ENCODE results near the gene TNRC18.

Gene TNRC18

DNA sequence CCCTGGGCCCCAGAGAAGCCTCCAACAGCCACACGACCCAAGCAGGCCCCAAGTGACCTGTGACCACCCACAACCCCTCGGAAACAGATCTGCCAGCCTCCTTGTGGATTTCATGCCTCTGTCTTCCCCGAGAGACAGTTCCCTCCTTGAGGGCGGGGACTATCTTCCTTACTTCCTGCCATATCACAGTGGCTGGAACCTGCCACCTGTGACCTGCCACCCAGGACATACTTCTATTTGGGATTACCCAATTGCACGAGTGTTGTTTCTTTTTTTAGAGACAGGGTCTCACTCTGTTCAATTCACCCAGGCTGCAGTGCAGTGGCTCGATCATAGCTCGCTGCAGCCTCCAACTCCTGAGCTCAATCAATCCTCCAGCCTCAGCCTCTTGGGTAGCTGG, 25.9 kb downstream of the TNRC18 start:
- Histone ChIP-seq H3K9ac (ENCODE audit: low read length in 2 of 2) (peak overlapping the region in 1 of 2 donors; percentile 36), H3K27me3 (ENCODE audit: control insufficient read depth in 1 of 2, insufficient read depth in 2 of 2, low read length in 2 of 2) (no peaks in the 10 kb centered on the region), H3K27ac (ENCODE audit: low read length) (peak overlapping the region; percentile 62), H3K4me1 (ENCODE audit: control insufficient read depth, insufficient read depth, low read length) (peaks cover 33% of the 10 kb centered on the region), H3K36me3 (ENCODE audit: control insufficient read depth in 2 of 2, insufficient read depth in 2 of 2, low read length in 2 of 2) (peaks cover 15 to 16% of the 10 kb centered on the region in 2 donors), H3K4me3 (ENCODE audit: low read length in 2 of 2) (peak overlapping the region in 1 of 2 donors; percentile 61), H3K9me3 (ENCODE audit: control insufficient read depth in 2 of 2, low read length in 2 of 2) (no peaks in the 10 kb centered on the region)

DNA sequence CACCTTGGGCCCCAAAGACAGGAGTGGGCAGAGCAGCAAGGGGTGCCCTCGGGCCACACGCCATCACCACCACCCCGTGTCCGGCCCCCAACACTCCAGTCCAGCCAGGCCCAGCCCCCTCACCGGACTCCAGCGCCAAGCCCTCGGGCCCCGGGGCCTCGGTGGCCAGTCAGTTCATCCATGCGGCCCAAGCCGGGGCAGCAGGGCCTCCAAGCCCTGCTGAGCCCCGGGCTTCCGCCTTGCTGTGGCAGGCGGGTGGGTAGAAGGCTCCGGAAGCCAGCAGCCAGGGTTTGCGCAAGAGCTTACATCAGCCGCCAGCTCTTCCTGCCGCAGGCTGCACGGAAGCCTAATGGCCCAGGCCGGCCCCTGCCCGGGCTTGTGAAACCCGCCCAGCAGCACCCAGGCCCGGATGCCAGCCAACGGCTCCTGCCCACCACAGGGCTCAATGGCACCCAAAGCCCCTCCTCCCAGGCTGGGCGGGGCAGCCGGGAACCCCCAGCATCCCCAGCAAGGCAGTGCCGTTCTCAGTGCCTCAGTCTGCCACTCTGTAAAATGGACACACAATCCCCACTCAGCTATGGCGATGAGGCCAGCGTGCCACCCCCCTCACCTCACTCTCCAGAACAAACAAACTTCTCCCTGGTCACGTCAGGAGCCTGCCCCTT, 26.5 kb downstream of the TNRC18 start:
- Histone ChIP-seq H3K27me3 (ENCODE audit: control insufficient read depth in 1 of 2, insufficient read depth in 2 of 2, low read length in 2 of 2) (no peaks in the 10 kb centered on the region), H3K36me3 (ENCODE audit: control insufficient read depth in 2 of 2, insufficient read depth in 2 of 2, low read length in 2 of 2) (peaks cover 15 to 19% of the 10 kb centered on the region in 2 donors), H3K27ac (ENCODE audit: low read length) (peak overlapping the region; percentile 62), H3K9ac (ENCODE audit: low read length in 2 of 2) (peak overlapping the region in 1 of 2 donors; percentile 62), H3K9me3 (ENCODE audit: control insufficient read depth in 2 of 2, low read length in 2 of 2) (no peaks in the 10 kb centered on the region), H3K4me1 (ENCODE audit: control insufficient read depth, insufficient read depth, low read length) (peaks cover 33% of the 10 kb centered on the region), H3K4me3 (ENCODE audit: low read length in 2 of 2) (peak overlapping the region; percentile 25 to 61)

DNA sequence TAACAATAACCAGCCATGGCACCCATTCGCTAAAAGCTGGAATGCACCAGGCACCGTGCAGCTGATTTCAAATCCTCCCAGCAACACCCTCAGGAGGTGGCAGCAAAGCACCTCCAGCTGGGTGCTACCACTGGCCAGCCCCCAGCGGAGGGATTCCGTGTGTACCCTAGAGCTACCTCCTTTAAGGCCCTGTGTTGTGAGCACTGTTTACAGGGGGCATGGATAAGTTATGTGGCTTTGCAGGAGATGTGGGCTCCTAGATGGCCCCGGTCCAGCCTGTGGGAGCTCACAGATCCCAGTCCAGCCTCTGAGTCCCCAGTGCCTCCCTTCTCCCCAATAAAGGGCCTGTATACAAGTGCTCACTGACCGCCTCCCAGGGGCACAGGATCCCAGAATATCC, 27.1 kb downstream of the TNRC18 start:
- Histone ChIP-seq H3K9ac (ENCODE audit: low read length in 2 of 2) (peak overlapping the region in 1 of 2 donors; percentile 62), H3K9me3 (ENCODE audit: control insufficient read depth in 2 of 2, low read length in 2 of 2) (no peaks in the 10 kb centered on the region), H3K4me1 (ENCODE audit: control insufficient read depth, insufficient read depth, low read length) (peaks cover 33% of the 10 kb centered on the region), H3K36me3 (ENCODE audit: control insufficient read depth in 2 of 2, insufficient read depth in 2 of 2, low read length in 2 of 2) (peaks cover 14 to 22% of the 10 kb centered on the region in 2 donors), H3K4me3 (ENCODE audit: low read length in 2 of 2) (peak overlapping the region; percentile 25 to 61), H3K27ac (ENCODE audit: low read length) (peak overlapping the region; percentile 62), H3K27me3 (ENCODE audit: control insufficient read depth in 1 of 2, insufficient read depth in 2 of 2, low read length in 2 of 2) (no peaks in the 10 kb centered on the region)

DNA sequence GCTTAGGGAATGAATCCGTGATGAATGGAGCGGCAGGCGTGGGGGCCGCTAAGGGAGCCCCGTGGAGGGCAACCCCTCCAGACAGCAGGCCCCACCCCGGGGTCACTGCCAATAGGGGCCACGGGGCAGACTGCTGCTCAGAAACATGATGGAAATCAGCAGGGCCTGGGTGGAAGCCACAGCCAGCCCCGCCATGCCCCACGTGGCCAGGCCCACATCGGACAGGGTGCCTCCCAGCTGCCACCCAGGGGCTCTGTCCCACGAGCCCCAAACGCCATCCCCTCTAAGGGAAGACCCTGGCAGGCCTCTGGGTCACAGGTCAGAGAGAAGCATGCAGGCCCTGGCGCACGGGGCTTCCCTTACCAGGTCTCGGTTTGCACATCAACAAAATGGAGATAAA, 28.4 kb downstream of the TNRC18 start:
- peaks cover 13 to 19% of the 10 kb centered on the region in 2 donors for H3K36me3 ChIP-seq (ENCODE audit: control insufficient read depth in 2 of 2, insufficient read depth in 2 of 2, low read length in 2 of 2)
- H3K9ac ChIP-seq (ENCODE audit: low read length in 2 of 2) = no peak overlapping the region
- H3K4me1 ChIP-seq (ENCODE audit: control insufficient read depth, insufficient read depth, low read length) = peaks cover 41% of the 10 kb centered on the region

DNA sequence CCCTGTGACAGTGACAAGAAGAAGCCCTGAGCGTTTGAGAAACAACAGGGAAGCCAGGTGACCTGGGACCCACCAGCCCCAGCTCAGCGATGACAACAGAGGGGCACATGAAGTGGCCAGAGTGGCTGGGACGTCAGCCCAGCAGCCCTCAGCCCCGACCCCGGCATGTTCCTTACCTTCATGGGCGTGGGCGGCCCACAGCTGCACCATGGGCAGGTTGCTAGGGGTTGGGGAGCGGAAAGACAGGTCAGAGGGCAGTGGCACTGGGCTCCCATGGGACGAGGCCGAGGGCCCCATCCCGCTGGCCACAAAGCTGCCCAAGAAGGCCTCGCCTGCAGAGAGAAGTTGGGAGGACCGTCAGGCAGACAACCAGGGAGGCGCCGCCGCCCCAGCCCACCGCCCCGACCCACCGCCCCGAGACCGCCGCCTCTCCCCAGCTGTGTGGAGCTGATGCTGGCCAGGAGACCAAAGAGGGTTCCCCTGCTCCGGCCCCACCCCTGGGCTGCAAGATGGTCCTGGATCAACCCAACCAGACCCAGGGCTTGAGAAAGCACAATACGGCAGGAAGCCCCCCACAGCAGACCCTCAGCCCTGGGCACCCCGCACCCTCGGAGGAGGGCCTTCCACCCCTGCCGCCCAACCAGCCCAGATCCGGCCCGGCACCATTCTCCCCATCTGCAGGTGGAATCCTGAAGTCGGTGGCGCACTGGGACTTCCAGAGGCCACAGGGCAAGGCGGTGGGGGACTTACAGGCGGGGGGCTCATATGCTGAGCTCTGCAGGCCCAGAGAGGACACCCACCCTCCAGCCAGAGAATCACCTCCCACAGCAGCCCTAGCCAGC, 29.1 kb downstream of the TNRC18 start:
- peak overlapping the region; percentile 24 for H3K27ac ChIP-seq (ENCODE audit: low read length)
- H3K27me3 ChIP-seq (ENCODE audit: control insufficient read depth in 1 of 2, insufficient read depth in 2 of 2, low read length in 2 of 2) = no peaks in the 10 kb centered on the region
- H3K4me3 ChIP-seq (ENCODE audit: low read length in 2 of 2) = no peak overlapping the region
- no peaks in the 10 kb centered on the region for H3K9me3 ChIP-seq (ENCODE audit: control insufficient read depth in 2 of 2, low read length in 2 of 2)
- H3K9ac ChIP-seq (ENCODE audit: low read length in 2 of 2) = no peak overlapping the region
- peaks cover 13 to 21% of the 10 kb centered on the region in 2 donors for H3K36me3 ChIP-seq (ENCODE audit: control insufficient read depth in 2 of 2, insufficient read depth in 2 of 2, low read length in 2 of 2)
- peaks cover 42% of the 10 kb centered on the region for H3K4me1 ChIP-seq (ENCODE audit: control insufficient read depth, insufficient read depth, low read length)

More for the DNA sequence above, 28.4 kb downstream of the TNRC18 start:
- Histone ChIP-seq H3K4me3 (ENCODE audit: low read length in 2 of 2) (no peak overlapping the region), H3K27me3 (ENCODE audit: control insufficient read depth in 1 of 2, insufficient read depth in 2 of 2, low read length in 2 of 2) (no peaks in the 10 kb centered on the region), H3K9me3 (ENCODE audit: control insufficient read depth in 2 of 2, low read length in 2 of 2) (no peaks in the 10 kb centered on the region), H3K27ac (ENCODE audit: low read length) (peak overlapping the region; percentile 24)

DNA sequence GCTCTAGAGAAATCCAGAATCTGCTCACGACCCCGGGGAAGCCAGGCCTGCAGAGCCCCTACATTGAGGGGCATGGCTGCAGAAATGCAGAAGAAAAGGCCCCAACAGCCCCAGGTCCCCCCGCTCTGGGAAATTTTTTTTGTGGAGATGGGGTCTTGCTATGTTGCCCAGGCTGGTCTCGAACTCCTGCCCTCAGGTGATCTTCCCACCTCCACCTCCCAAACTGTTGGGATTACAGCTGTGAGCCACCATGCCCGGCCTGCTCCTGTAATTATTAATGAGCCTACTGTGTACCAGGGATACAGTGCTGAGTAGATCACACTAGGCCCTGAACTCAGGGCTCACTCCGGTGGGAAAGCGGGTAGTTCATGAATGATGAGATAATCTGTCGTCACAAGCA, 29.9 kb downstream of the TNRC18 start:
- H3K4me1 ChIP-seq (ENCODE audit: control insufficient read depth, insufficient read depth, low read length) = peaks cover 42% of the 10 kb centered on the region
- no peak overlapping the region for H3K4me3 ChIP-seq (ENCODE audit: low read length in 2 of 2)
- peaks cover 13 to 21% of the 10 kb centered on the region in 2 donors for H3K36me3 ChIP-seq (ENCODE audit: control insufficient read depth in 2 of 2, insufficient read depth in 2 of 2, low read length in 2 of 2)

DNA sequence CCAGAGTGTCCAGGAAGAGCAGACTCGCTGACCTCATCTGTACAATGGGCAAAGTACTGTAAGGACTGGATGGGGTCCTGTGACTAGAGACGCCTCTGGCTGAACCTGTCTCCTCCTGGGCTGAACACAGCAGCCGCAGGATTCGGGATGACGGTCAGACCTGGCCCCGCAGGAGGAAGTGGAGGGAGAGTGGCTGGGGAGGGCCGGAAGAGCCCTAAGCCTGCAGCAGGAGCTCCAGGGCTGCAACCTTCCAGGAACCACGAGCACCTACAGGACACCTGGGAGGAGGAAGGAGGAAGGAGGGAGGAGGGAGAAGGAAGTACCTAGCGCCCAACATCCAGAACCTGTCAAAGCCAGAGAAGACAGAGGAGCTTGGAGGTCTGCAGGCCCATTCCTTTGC, 30.3 kb downstream of the TNRC18 start:
- Histone ChIP-seq H3K27me3 (ENCODE audit: control insufficient read depth in 1 of 2, insufficient read depth in 2 of 2, low read length in 2 of 2) (no peaks in the 10 kb centered on the region), H3K9me3 (ENCODE audit: control insufficient read depth in 2 of 2, low read length in 2 of 2) (no peaks in the 10 kb centered on the region), H3K4me1 (ENCODE audit: control insufficient read depth, insufficient read depth, low read length) (peaks cover 42% of the 10 kb centered on the region), H3K9ac (ENCODE audit: low read length in 2 of 2) (no peak overlapping the region), H3K4me3 (ENCODE audit: low read length in 2 of 2) (no peak overlapping the region), H3K27ac (ENCODE audit: low read length) (no peak overlapping the region), H3K36me3 (ENCODE audit: control insufficient read depth in 2 of 2, insufficient read depth in 2 of 2, low read length in 2 of 2) (peaks cover 13 to 21% of the 10 kb centered on the region in 2 donors)

More for the DNA sequence above, 29.9 kb downstream of the TNRC18 start:
- Histone ChIP-seq H3K9ac (ENCODE audit: low read length in 2 of 2) (no peak overlapping the region), H3K27ac (ENCODE audit: low read length) (no peak overlapping the region), H3K27me3 (ENCODE audit: control insufficient read depth in 1 of 2, insufficient read depth in 2 of 2, low read length in 2 of 2) (no peaks in the 10 kb centered on the region), H3K9me3 (ENCODE audit: control insufficient read depth in 2 of 2, low read length in 2 of 2) (no peaks in the 10 kb centered on the region)

DNA sequence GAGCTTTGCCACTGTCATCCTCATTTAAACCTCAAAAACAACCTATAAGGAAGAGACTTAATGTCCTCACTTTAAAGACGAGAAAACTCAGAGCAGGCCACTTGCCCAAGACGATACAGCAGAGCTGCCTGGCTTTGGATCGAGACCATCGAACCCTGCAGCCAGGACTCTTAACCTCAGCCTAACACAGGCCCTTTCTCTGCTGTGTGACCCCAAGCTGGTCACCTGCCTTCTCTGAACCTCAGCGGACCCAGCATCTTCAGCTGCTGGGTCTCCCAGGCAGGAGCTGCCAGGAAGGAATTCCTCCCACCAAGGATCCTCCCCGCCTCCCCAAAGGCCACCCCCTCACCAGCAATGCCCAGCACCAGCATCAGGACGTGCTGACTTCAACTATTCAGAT, 32.7 kb downstream of the TNRC18 start:
- peak overlapping the region; percentile 55 for H3K27ac ChIP-seq (ENCODE audit: low read length)
- peaks cover 19 to 34% of the 10 kb centered on the region in 2 donors for H3K36me3 ChIP-seq (ENCODE audit: control insufficient read depth in 2 of 2, insufficient read depth in 2 of 2, low read length in 2 of 2)

DNA sequence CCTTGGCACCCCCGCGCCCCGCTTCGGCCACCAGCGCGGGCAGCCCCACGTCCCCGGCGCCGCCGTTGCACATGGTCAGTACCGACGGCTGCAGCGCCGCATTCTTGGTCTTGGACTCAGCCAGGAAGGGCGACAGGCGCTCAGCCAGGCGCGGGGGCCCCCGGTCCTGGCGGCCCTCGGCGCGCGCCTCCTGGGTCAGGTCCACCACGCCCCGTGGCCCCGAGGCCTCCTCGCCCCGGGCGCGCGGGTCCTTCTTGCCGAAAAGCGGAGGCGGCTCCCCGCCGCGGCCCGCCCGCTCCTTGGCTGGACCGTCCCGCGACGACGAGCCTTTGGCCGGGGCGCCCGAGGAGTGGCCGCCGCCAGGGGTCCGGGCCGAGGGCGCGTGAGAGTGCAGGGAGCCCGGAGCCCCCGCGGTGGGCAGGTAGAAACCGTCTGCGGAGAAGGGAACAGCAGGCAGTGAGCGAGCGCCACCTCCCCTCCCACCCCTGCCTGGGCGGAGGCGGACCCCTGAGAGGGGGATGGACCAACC, 34.7 kb downstream of the TNRC18 start:
- Histone ChIP-seq H3K4me1 (ENCODE audit: control insufficient read depth, insufficient read depth, low read length) (peaks cover 21% of the 10 kb centered on the region), H3K27me3 (ENCODE audit: control insufficient read depth in 1 of 2, insufficient read depth in 2 of 2, low read length in 2 of 2) (no peaks in the 10 kb centered on the region), H3K9ac (ENCODE audit: low read length in 2 of 2) (no peak overlapping the region), H3K27ac (ENCODE audit: low read length) (no peak overlapping the region), H3K4me3 (ENCODE audit: low read length in 2 of 2) (no peak overlapping the region), H3K36me3 (ENCODE audit: control insufficient read depth in 2 of 2, insufficient read depth in 2 of 2, low read length in 2 of 2) (peaks cover 20 to 36% of the 10 kb centered on the region in 2 donors), H3K9me3 (ENCODE audit: control insufficient read depth in 2 of 2, low read length in 2 of 2) (no peaks in the 10 kb centered on the region)

More for the DNA sequence above, 32.7 kb downstream of the TNRC18 start:
- Histone ChIP-seq H3K4me1 (ENCODE audit: control insufficient read depth, insufficient read depth, low read length) (peaks cover 25% of the 10 kb centered on the region), H3K9me3 (ENCODE audit: control insufficient read depth in 2 of 2, low read length in 2 of 2) (no peaks in the 10 kb centered on the region), H3K9ac (ENCODE audit: low read length in 2 of 2) (no peak overlapping the region), H3K27me3 (ENCODE audit: control insufficient read depth in 1 of 2, insufficient read depth in 2 of 2, low read length in 2 of 2) (no peaks in the 10 kb centered on the region), H3K4me3 (ENCODE audit: low read length in 2 of 2) (no peak overlapping the region)

DNA sequence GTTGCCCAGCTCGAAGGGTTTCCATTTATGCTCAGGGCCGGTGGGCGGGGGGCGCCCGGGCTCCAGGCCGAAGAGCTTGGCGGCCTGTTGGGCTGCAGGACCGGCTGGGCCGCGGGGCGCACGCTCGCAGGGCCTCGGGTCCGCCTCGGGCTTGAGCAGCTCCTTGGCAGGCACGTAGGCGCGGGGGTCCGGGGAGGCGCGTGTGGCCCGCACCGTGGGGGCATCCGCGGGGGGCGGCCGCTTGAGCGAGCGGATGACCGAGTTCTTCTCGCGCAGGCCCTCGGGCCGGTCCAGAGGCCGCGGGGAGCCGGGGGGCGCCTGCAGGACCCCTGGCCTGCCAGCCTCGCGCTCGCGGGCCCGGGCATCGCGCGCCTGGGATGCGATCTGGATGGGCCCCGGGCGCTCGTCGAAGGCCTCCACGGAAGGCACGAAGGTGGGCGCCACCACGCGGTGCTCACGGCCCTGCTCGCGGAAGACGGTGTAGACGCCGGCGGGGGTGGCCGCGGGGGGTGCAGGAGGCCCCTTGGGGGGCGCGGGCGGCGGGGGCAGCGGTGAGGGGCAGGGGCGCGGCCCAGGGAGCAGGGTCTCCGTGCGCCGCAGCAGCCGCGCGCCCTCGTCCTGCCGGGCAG, 35.2 kb downstream of the TNRC18 start:
- H3K27me3 ChIP-seq (ENCODE audit: control insufficient read depth in 1 of 2, insufficient read depth in 2 of 2, low read length in 2 of 2) = no peaks in the 10 kb centered on the region
- H3K4me3 ChIP-seq (ENCODE audit: low read length in 2 of 2) = no peak overlapping the region
- no peak overlapping the region for H3K27ac ChIP-seq (ENCODE audit: low read length)
- H3K36me3 ChIP-seq (ENCODE audit: control insufficient read depth in 2 of 2, insufficient read depth in 2 of 2, low read length in 2 of 2) = peaks cover 15 to 31% of the 10 kb centered on the region in 2 donors
- H3K9ac ChIP-seq (ENCODE audit: low read length in 2 of 2) = no peak overlapping the region
- no peaks in the 10 kb centered on the region for H3K9me3 ChIP-seq (ENCODE audit: control insufficient read depth in 2 of 2, low read length in 2 of 2)
- peaks cover 24% of the 10 kb centered on the region for H3K4me1 ChIP-seq (ENCODE audit: control insufficient read depth, insufficient read depth, low read length)
